HEK293 (cell line): ENCODE results near the gene PLBD2.

ENCODE experiments used
- BCL11A ChIP-seq: fragments of 450-650 bp; formaldehyde crosslinking; IDR thresholded peaks from 2 replicates; pipeline ENCODE4 v1.5.1; 2016; ENCODE audit warnings: low read depth, missing biosample characterization, missing genetic modification characterization
- ELK4 ChIP-seq: IDR thresholded peaks from 2 replicates; pipeline ENCODE4 v1.6.1; 2011; ENCODE audit warnings: mild to moderate bottlenecking, low read depth, low read length, borderline replicate concordance
- REST ChIP-seq: fragments of 450-650 bp; formaldehyde crosslinking; IDR thresholded peaks from 2 replicates; pipeline ENCODE4 v1.5.1; 2016; ENCODE audit warnings: missing biosample characterization, missing genetic modification characterization
- ZBTB48 ChIP-seq: fragments of 450-650 bp; formaldehyde crosslinking; IDR thresholded peaks from 2 replicates; pipeline ENCODE4 v1.5.1; 2016; ENCODE audit warnings: missing biosample characterization, missing genetic modification characterization
- ZBTB7A ChIP-seq: fragments of 450-650 bp; formaldehyde crosslinking; IDR thresholded peaks from 2 replicates; pipeline ENCODE4 v1.5.1; 2016; ENCODE audit warnings: low read depth, missing biosample characterization, missing genetic modification characterization
- ZBTB8A ChIP-seq: fragments of 450-650 bp; formaldehyde crosslinking; IDR thresholded peaks from 2 replicates; pipeline ENCODE4 v1.5.1; 2016; ENCODE audit warnings: missing biosample characterization, missing genetic modification characterization
- ZNF174 ChIP-seq: fragments of 450-650 bp; formaldehyde crosslinking; IDR thresholded peaks from 2 replicates; pipeline ENCODE4 v1.5.0; 2017; ENCODE audit warnings: missing biosample characterization, mild to moderate bottlenecking, missing genetic modification characterization
- ZNF473 ChIP-seq: fragments of 450-650 bp; formaldehyde crosslinking; IDR thresholded peaks from 2 replicates; pipeline ENCODE4 v1.5.1; 2017; ENCODE audit warnings: missing biosample characterization, missing genetic modification characterization
- ZNF529 ChIP-seq: fragments of 450-650 bp; formaldehyde crosslinking; IDR thresholded peaks from 2 replicates; pipeline ENCODE4 v1.5.1; 2017; ENCODE audit warnings: missing genetic modification characterization, missing biosample characterization; ENCODE audit not compliant: insufficient replicate concordance
- ZNF610 ChIP-seq: fragments of 450-650 bp; formaldehyde crosslinking; IDR thresholded peaks from 2 replicates; pipeline ENCODE4 v1.5.1; 2016; ENCODE audit warnings: missing biosample characterization, missing genetic modification characterization, borderline replicate concordance
- TF ChIP-seq, protein P1 (sequence below): fragments of 450-650 bp; formaldehyde crosslinking; IDR thresholded peaks from 2 replicates; pipeline ENCODE4 v1.5.1; 2017; ENCODE audit warnings: missing biosample characterization, mild to moderate bottlenecking, missing genetic modification characterization, moderate library complexity
- TF ChIP-seq, protein P2 (sequence below): fragments of 450-650 bp; formaldehyde crosslinking; IDR thresholded peaks from 2 replicates; pipeline ENCODE4 v1.5.1; 2016; ENCODE audit warnings: missing biosample characterization, missing genetic modification characterization
- TF ChIP-seq, protein P3 (sequence below): fragments of 450-650 bp; formaldehyde crosslinking; IDR thresholded peaks from 2 replicates; pipeline ENCODE4 v1.5.1; 2016; ENCODE audit warnings: missing biosample characterization, missing genetic modification characterization
- TF ChIP-seq, protein P4 (sequence below): fragments of 450-650 bp; formaldehyde crosslinking; IDR thresholded peaks from 2 replicates; pipeline ENCODE4 v1.5.1; 2016; ENCODE audit warnings: missing biosample characterization, missing genetic modification characterization, low read depth

DNA sequence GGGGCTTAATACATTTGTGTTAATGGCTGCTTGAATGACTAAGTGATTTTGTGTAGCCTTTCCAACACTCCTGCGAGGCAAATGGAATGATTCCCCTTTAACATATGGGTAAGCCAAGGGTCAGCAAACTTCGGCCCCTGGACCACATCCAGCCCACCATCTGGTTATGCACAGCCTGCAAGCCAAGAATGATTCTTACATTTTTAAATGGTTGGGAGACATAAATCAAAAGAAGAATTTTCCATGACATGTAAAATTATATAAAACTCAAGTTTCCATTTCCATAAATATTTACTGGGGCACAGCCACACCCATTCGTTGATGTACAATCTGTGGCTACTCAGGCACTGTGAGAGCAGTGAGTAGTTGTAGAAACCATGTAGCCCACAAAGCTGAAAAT lies 32.5 kb upstream of the PLBD2 start:
- TF ChIP-seq, protein P1, sequence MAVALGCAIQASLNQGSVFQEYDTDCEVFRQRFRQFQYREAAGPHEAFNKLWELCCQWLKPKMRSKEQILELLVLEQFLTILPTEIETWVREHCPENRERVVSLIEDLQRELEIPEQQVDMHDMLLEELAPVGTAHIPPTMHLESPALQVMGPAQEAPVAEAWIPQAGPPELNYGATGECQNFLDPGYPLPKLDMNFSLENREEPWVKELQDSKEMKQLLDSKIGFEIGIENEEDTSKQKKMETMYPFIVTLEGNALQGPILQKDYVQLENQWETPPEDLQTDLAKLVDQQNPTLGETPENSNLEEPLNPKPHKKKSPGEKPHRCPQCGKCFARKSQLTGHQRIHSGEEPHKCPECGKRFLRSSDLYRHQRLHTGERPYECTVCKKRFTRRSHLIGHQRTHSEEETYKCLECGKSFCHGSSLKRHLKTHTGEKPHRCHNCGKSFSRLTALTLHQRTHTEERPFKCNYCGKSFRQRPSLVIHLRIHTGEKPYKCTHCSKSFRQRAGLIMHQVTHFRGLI: no peak
- TF ChIP-seq, protein P2, sequence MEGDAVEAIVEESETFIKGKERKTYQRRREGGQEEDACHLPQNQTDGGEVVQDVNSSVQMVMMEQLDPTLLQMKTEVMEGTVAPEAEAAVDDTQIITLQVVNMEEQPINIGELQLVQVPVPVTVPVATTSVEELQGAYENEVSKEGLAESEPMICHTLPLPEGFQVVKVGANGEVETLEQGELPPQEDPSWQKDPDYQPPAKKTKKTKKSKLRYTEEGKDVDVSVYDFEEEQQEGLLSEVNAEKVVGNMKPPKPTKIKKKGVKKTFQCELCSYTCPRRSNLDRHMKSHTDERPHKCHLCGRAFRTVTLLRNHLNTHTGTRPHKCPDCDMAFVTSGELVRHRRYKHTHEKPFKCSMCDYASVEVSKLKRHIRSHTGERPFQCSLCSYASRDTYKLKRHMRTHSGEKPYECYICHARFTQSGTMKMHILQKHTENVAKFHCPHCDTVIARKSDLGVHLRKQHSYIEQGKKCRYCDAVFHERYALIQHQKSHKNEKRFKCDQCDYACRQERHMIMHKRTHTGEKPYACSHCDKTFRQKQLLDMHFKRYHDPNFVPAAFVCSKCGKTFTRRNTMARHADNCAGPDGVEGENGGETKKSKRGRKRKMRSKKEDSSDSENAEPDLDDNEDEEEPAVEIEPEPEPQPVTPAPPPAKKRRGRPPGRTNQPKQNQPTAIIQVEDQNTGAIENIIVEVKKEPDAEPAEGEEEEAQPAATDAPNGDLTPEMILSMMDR (tag by site-specific recombination): no peak
- TF ChIP-seq REST (tag by site-specific recombination) (no peak), ZNF610 (tag by site-specific recombination) (no peak), ZNF174 (tag by site-specific recombination) (no peak), ZBTB7A (tag by site-specific recombination) (no peak), ZBTB48 (tag by site-specific recombination) (no peak), ZBTB8A (tag by site-specific recombination) (no peak), ZNF529 (tag by site-specific recombination) (no peak), BCL11A (tag by site-specific recombination) (no peak), ELK4 (no peak), ZNF473 (tag by site-specific recombination) (no peak)
- TF ChIP-seq, protein P3, sequence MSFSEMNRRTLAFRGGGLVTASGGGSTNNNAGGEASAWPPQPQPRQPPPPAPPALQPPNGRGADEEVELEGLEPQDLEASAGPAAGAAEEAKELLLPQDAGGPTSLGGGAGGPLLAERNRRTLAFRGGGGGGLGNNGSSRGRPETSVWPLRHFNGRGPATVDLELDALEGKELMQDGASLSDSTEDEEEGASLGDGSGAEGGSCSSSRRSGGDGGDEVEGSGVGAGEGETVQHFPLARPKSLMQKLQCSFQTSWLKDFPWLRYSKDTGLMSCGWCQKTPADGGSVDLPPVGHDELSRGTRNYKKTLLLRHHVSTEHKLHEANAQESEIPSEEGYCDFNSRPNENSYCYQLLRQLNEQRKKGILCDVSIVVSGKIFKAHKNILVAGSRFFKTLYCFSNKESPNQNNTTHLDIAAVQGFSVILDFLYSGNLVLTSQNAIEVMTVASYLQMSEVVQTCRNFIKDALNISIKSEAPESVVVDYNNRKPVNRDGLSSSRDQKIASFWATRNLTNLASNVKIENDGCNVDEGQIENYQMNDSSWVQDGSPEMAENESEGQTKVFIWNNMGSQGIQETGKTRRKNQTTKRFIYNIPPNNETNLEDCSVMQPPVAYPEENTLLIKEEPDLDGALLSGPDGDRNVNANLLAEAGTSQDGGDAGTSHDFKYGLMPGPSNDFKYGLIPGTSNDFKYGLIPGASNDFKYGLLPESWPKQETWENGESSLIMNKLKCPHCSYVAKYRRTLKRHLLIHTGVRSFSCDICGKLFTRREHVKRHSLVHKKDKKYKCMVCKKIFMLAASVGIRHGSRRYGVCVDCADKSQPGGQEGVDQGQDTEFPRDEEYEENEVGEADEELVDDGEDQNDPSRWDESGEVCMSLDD (tag by site-specific recombination): no peak
- TF ChIP-seq, protein P4, sequence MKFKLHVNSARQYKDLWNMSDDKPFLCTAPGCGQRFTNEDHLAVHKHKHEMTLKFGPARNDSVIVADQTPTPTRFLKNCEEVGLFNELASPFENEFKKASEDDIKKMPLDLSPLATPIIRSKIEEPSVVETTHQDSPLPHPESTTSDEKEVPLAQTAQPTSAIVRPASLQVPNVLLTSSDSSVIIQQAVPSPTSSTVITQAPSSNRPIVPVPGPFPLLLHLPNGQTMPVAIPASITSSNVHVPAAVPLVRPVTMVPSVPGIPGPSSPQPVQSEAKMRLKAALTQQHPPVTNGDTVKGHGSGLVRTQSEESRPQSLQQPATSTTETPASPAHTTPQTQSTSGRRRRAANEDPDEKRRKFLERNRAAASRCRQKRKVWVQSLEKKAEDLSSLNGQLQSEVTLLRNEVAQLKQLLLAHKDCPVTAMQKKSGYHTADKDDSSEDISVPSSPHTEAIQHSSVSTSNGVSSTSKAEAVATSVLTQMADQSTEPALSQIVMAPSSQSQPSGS (tag by site-specific recombination): no peak
